Measurements from ENCODE around the gene OCIAD1.
A peak's percentile ranks its signal among the peaks of the same experiment; 100 is the strongest.
"Not testable (repeated sequence)": the region's sequence is repeated elsewhere in the genome, so short reads cannot be mapped to it uniquely, and the experiment has no call there.

The OCIAD1 gene

DNA sequence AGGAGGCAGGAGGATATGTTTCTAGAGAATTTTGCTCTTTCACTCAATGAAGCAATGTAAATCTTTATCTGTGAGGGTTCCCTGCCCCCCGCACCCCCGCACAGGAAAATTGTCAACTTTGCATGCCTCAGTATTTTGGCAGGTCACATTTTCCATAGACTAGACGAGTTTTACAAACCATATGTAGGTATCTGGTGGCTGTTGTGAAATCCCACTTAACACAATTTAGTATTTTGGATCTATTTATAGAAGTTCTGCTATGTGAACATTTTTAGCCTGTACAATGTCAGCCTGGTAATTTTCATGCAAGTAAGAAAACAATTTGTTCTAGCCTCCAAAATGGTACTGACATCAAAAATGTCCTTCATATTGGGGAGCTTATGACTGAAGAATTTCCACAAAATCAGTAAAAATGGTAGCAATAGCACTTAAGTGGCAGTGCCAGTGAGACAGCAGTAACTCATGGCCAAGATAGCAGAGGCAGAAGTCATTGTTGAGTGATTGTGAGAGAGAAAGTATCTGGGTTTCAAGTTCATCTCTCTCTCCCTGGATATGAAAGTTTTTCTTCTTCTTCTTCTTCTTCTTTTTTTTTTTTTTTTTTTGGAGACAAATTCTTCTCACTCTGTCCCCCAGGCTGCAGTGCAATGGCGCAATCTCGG lies 38.4 kb upstream of the OCIAD1 start:
- ChIA-PET POLR2A (no interaction called here), CTCF (no interaction called here)
- Histone ChIP-seq H3K9me3 (ENCODE audit: control extremely low read depth in 1 of 5, control insufficient read depth in 4 of 5, insufficient read depth in 2 of 5, low read depth in 1 of 5, low read length in 4 of 5) (no peaks in the 10 kb centered on the region), H3K27ac (ENCODE audit: insufficient read depth in 1 of 2, low read depth in 1 of 2, low read length in 2 of 2, poor library complexity in 1 of 2, severe bottlenecking in 2 of 2) (no peak overlapping the region), H3K27me3 (replicated peaks in 2 of 5; ENCODE audit: control insufficient read depth in 4 of 5, insufficient read depth in 5 of 5, low read length in 4 of 5) (no peaks in the 10 kb centered on the region), H3K4me1 (ENCODE audit: control extremely low read depth in 1 of 4, control insufficient read depth in 4 of 4, insufficient read depth in 4 of 4, low read length in 3 of 4) (peaks cover 0 to 8% (median 0%) of the 10 kb centered on the region in 4 experiments), H3K4me3 (ENCODE audit: control insufficient read depth in 1 of 7, extremely low read depth in 1 of 7, insufficient read depth in 4 of 7, low read depth in 2 of 7, low read length in 6 of 7) (no peak overlapping the region), H3K36me3 (ENCODE audit: control insufficient read depth in 4 of 4, insufficient read depth in 4 of 4, low read length in 3 of 4) (no peaks in the 10 kb centered on the region)
- WGBS (ENCODE audit: insufficient coverage): 100% methylated on average over 3 of the region's 5 CpGs
- DNase-seq: no peak

DNA sequence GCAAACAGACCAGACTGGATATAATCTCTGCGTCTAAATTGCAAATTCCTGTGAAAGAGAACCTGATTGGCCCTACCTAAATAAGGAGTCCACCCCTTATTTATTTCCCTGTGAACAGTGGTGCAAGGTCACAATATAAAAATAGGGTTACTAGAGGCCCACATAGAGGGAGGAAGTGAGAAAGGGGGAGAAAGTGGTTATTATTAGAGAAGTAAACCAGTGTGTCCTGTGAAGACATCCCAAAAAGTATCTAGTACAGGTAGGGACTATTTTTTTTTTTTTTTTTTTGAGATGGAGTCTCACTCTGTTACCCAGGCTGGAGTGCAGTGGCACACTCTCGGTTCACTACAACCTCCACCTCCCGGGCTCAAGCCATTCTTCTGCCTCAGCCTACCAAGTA lies 35.8 kb upstream of the OCIAD1 start:
- H3K27me3 ChIP-seq (replicated peaks in 2 of 5; ENCODE audit: control insufficient read depth in 4 of 5, insufficient read depth in 5 of 5, low read length in 4 of 5): no peaks in the 10 kb centered on the region
- no peaks in the 10 kb centered on the region for H3K36me3 ChIP-seq (ENCODE audit: control insufficient read depth in 4 of 4, insufficient read depth in 4 of 4, low read length in 3 of 4)
- no peak overlapping the region for H3K27ac ChIP-seq (ENCODE audit: insufficient read depth in 1 of 2, low read depth in 1 of 2, low read length in 2 of 2, poor library complexity in 1 of 2, severe bottlenecking in 2 of 2)
- 100% methylated on average over 1 of the region's 3 CpGs for WGBS (ENCODE audit: insufficient coverage)
- H3K9me3 ChIP-seq (ENCODE audit: control extremely low read depth in 1 of 5, control insufficient read depth in 4 of 5, insufficient read depth in 2 of 5, low read depth in 1 of 5, low read length in 4 of 5): no peaks in the 10 kb centered on the region
- H3K4me1 ChIP-seq (ENCODE audit: control extremely low read depth in 1 of 4, control insufficient read depth in 4 of 4, insufficient read depth in 4 of 4, low read length in 3 of 4): peaks cover 0 to 8% (median 0%) of the 10 kb centered on the region in 4 experiments
- ChIA-PET CTCF (interaction anchor here (0.9 to 1.2 kb wide), 2 partner anchors 24 to 104 kb away, joined by 3 read pairs; no protein-coding TSS in a partner anchor), POLR2A (no interaction called here)
- H3K4me3 ChIP-seq (ENCODE audit: control insufficient read depth in 1 of 7, extremely low read depth in 1 of 7, insufficient read depth in 4 of 7, low read depth in 2 of 7, low read length in 6 of 7): no peak overlapping the region
- no peak for DNase-seq

DNA sequence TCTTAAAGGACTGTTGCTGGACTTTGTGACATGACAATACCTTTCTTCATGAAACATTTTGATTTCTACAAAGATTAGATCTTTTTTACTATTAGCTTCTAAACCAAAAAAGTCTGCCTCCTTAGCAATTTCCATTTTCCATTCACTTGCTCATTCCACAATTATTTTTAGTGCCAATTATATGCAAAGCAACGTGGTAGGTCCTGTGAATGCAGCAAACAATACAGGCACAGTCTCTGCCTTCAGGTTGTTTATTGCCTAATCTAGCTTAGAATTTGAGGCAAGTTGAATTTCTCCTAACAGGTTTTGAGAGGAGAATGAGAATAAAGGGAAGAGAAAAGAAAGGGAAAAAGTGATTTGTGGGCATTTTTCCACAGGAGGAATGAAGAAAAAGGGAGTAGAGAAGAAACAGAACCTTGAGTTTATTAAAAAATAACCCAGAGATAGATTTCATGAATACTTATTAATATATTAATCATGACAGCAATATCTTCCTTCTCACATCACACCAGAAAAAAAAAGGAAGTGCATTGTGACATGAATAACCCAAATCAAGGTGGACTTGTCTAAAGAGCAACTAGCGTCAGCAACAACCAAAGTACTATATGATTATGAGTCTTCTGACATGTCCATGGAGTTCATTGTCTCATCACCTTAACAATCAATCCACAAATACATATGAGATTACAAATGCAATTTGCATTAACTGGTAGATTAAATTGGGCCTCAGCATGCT lies 34.5 kb upstream of the OCIAD1 start:
- 100% methylated on average over 1 of the region's 2 CpGs for WGBS (ENCODE audit: insufficient coverage)

DNA sequence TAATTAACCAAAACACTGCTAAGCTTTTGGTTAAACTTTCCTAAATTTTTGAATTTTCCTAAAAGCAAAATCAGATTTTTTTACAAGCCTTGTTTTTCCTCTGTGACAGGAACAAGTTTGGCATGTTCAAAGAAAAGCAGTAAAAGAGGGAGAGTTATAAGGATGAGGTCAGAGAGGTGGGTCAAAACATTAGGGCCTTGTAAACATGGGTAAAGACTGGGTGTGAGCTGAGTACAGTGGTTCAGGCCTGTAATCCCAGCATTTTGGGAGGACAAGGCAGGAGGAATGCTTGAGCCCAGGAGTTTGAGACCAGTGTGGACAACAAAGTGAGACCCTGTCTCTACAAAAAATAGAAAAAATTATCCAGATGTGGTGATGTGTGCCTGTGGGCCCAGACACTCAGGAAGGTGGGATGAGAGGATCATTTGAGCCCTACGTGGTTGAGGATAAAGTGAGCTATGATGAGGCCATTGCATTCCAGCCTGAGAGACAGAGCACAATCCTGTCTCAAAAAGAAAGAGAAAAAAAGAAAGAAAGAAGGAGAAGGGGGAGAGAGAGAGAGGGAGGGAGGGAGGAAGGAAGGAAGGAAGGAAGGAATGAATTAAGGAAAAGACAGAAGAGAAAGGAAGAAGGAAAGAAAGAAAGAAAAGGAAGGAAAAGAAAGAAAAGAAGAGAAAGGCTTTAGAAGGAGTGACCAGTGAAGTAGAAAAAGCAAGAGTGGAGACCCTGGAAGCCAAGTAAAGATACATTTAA lies 33.8 kb upstream of the OCIAD1 start:
- no peak for DNase-seq
- ChIA-PET CTCF (interaction anchor here (1.0 to 1.4 kb wide), 2 partner anchors 9 to 15 kb away, joined by 3 read pairs; no protein-coding TSS in a partner anchor), POLR2A (no interaction called here)
- no peaks in the 10 kb centered on the region for H3K27me3 ChIP-seq (replicated peaks in 2 of 5; ENCODE audit: control insufficient read depth in 4 of 5, insufficient read depth in 5 of 5, low read length in 4 of 5)
- no peak overlapping the region for H3K27ac ChIP-seq (ENCODE audit: insufficient read depth in 1 of 2, low read depth in 1 of 2, low read length in 2 of 2, poor library complexity in 1 of 2, severe bottlenecking in 2 of 2)
- H3K36me3 ChIP-seq (ENCODE audit: control insufficient read depth in 4 of 4, insufficient read depth in 4 of 4, low read length in 3 of 4): no peaks in the 10 kb centered on the region
- no peak overlapping the region for H3K4me3 ChIP-seq (ENCODE audit: control insufficient read depth in 1 of 7, extremely low read depth in 1 of 7, insufficient read depth in 4 of 7, low read depth in 2 of 7, low read length in 6 of 7)
- 100% methylated on average over 1 of the region's 1 CpG for WGBS (ENCODE audit: insufficient coverage)
- H3K9me3 ChIP-seq (ENCODE audit: control extremely low read depth in 1 of 5, control insufficient read depth in 4 of 5, insufficient read depth in 2 of 5, low read depth in 1 of 5, low read length in 4 of 5): no peaks in the 10 kb centered on the region
- peaks cover 0 to 5% (median 0%) of the 10 kb centered on the region in 4 experiments for H3K4me1 ChIP-seq (ENCODE audit: control extremely low read depth in 1 of 4, control insufficient read depth in 4 of 4, insufficient read depth in 4 of 4, low read length in 3 of 4)

More for the DNA sequence above, 34.5 kb upstream of the OCIAD1 start:
- ChIA-PET CTCF (interaction anchor here (0.9 to 1.4 kb wide), 4 partner anchors 9 to 102 kb away, joined by 3 read pairs; no protein-coding TSS in a partner anchor), POLR2A (no interaction called here)
- Histone ChIP-seq H3K36me3 (ENCODE audit: control insufficient read depth in 4 of 4, insufficient read depth in 4 of 4, low read length in 3 of 4) (no peaks in the 10 kb centered on the region), H3K27me3 (replicated peaks in 2 of 5; ENCODE audit: control insufficient read depth in 4 of 5, insufficient read depth in 5 of 5, low read length in 4 of 5) (no peaks in the 10 kb centered on the region), H3K4me1 (ENCODE audit: control extremely low read depth in 1 of 4, control insufficient read depth in 4 of 4, insufficient read depth in 4 of 4, low read length in 3 of 4) (peaks cover 0 to 8% (median 0%) of the 10 kb centered on the region in 4 experiments), H3K9me3 (ENCODE audit: control extremely low read depth in 1 of 5, control insufficient read depth in 4 of 5, insufficient read depth in 2 of 5, low read depth in 1 of 5, low read length in 4 of 5) (no peaks in the 10 kb centered on the region), H3K27ac (ENCODE audit: insufficient read depth in 1 of 2, low read depth in 1 of 2, low read length in 2 of 2, poor library complexity in 1 of 2, severe bottlenecking in 2 of 2) (no peak overlapping the region), H3K4me3 (ENCODE audit: control insufficient read depth in 1 of 7, extremely low read depth in 1 of 7, insufficient read depth in 4 of 7, low read depth in 2 of 7, low read length in 6 of 7) (no peak overlapping the region)
- DNase-seq: no peak

DNA sequence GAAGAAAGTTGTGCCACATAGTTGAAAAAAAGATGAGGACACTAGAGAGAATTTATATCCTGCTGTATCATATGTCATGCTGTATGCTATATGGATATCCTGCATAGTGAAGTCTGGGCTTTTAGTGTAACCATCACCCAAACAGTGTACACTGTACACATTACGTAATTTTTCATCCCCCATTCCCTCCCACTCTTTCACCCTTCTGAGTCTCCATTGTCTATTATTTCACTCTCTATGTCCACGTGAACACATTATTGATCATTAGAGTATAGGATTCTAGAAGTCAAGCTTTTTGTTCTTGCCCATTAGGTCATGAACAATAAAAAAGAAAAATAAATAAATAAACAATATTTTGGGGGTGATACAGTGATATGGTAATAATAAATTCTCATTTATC lies 32.8 kb upstream of the OCIAD1 start:
- Histone ChIP-seq H3K4me3 (ENCODE audit: control insufficient read depth in 1 of 7, extremely low read depth in 1 of 7, insufficient read depth in 4 of 7, low read depth in 2 of 7, low read length in 6 of 7) (no peak overlapping the region), H3K4me1 (ENCODE audit: control extremely low read depth in 1 of 4, control insufficient read depth in 4 of 4, insufficient read depth in 4 of 4, low read length in 3 of 4) (no peaks in the 10 kb centered on the region), H3K27ac (ENCODE audit: insufficient read depth in 1 of 2, low read depth in 1 of 2, low read length in 2 of 2, poor library complexity in 1 of 2, severe bottlenecking in 2 of 2) (no peak overlapping the region), H3K36me3 (ENCODE audit: control insufficient read depth in 4 of 4, insufficient read depth in 4 of 4, low read length in 3 of 4) (no peaks in the 10 kb centered on the region), H3K27me3 (replicated peaks in 2 of 5; ENCODE audit: control insufficient read depth in 4 of 5, insufficient read depth in 5 of 5, low read length in 4 of 5) (no peaks in the 10 kb centered on the region), H3K9me3 (ENCODE audit: control extremely low read depth in 1 of 5, control insufficient read depth in 4 of 5, insufficient read depth in 2 of 5, low read depth in 1 of 5, low read length in 4 of 5) (no peaks in the 10 kb centered on the region)
- ChIA-PET CTCF (no interaction called here), POLR2A (no interaction called here)
- DNase-seq: no peak
- whole genome bisulfite sequencing (ENCODE audit: insufficient coverage): no CpG with 5 or more reads among the region's 2 CpGs

DNA sequence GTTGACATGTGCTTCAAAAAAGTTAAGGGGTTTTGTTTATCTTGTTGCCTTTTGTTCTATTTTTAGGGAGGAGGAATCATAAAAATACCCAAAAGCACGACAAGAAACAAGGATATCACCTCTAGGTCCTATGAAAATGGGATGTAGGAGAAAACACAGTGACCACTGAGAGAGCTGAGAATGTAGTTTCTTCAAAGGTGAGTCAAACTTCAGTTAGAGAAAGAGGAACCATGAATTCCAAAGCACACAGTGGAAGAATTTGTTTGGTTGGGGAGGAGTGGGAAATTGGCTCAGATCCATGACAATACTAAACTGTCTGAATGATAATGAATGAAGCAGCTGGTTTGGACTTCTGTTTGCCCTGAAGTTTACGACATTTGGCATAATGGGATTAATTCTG lies 31.7 kb upstream of the OCIAD1 start:
- ChIA-PET CTCF (no interaction called here), POLR2A (no interaction called here)
- H3K27me3 ChIP-seq (replicated peaks in 2 of 5; ENCODE audit: control insufficient read depth in 4 of 5, insufficient read depth in 5 of 5, low read length in 4 of 5): no peaks in the 10 kb centered on the region
- no peak overlapping the region for H3K4me3 ChIP-seq (ENCODE audit: control insufficient read depth in 1 of 7, extremely low read depth in 1 of 7, insufficient read depth in 4 of 7, low read depth in 2 of 7, low read length in 6 of 7)
- no CpG with 5 or more reads among the region's 2 CpGs for WGBS (ENCODE audit: insufficient coverage)
- H3K9me3 ChIP-seq (ENCODE audit: control extremely low read depth in 1 of 5, control insufficient read depth in 4 of 5, insufficient read depth in 2 of 5, low read depth in 1 of 5, low read length in 4 of 5): no peaks in the 10 kb centered on the region
- H3K36me3 ChIP-seq (ENCODE audit: control insufficient read depth in 4 of 4, insufficient read depth in 4 of 4, low read length in 3 of 4): no peaks in the 10 kb centered on the region
- H3K4me1 ChIP-seq (ENCODE audit: control extremely low read depth in 1 of 4, control insufficient read depth in 4 of 4, insufficient read depth in 4 of 4, low read length in 3 of 4): no peaks in the 10 kb centered on the region
- peak in 2 of 3 donors; percentile 26 to 32 for DNase-seq
- H3K27ac ChIP-seq (ENCODE audit: insufficient read depth in 1 of 2, low read depth in 1 of 2, low read length in 2 of 2, poor library complexity in 1 of 2, severe bottlenecking in 2 of 2): no peak overlapping the region

DNA sequence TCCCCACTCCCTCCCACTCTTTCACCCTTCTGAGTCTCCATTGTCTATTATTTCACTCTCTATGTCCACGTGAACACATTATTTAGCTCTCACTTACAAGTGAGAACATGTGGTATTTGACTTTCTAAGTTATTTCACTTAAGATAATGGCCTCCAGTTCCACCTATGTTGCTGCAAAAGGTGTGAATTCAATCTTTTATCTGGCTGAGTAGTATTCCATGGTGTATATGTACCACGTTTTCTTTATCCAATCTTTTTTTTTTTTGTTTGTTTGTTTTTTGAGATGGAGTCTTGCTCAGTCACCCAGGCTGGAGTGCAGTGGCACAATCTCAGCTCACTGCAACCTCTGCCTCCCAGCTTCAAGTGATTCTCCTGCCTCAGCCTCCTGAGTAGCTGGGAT lies 30.7 kb upstream of the OCIAD1 start:
- CTCF ChIA-PET; H3K27me3 ChIP-seq (replicated peaks in 2 of 5; ENCODE audit: control insufficient read depth in 4 of 5, insufficient read depth in 5 of 5, low read length in 4 of 5); H3K36me3 ChIP-seq (ENCODE audit: control insufficient read depth in 4 of 4, insufficient read depth in 4 of 4, low read length in 3 of 4); H3K27ac ChIP-seq (ENCODE audit: insufficient read depth in 1 of 2, low read depth in 1 of 2, low read length in 2 of 2, poor library complexity in 1 of 2, severe bottlenecking in 2 of 2); H3K4me3 ChIP-seq (ENCODE audit: control insufficient read depth in 1 of 7, extremely low read depth in 1 of 7, insufficient read depth in 4 of 7, low read depth in 2 of 7, low read length in 6 of 7); POLR2A ChIA-PET; H3K4me1 ChIP-seq (ENCODE audit: control extremely low read depth in 1 of 4, control insufficient read depth in 4 of 4, insufficient read depth in 4 of 4, low read length in 3 of 4); H3K9me3 ChIP-seq (ENCODE audit: control extremely low read depth in 1 of 5, control insufficient read depth in 4 of 5, insufficient read depth in 2 of 5, low read depth in 1 of 5, low read length in 4 of 5); DNase-seq: not testable (repeated sequence)
- no CpG with 5 or more reads among the region's 2 CpGs for WGBS (ENCODE audit: insufficient coverage)
